NCI-H146 (cell line): Measurements from ENCODE around the gene SLC27A1.

Experiments
- DNase-seq: peaks from one replicate; lab custom pipeline; 2025; lab: John Stamatoyannopoulos, UW

Gene SLC27A1

GRCh38 chr19:17470068-17470841 is at the start of gene SLC27A1:
TSS of gene SLC27A1 (plus strand) at chr19:17470524. CDS start at chr19:17470541, 17 bp downstream.
- DNase-seq = peak; percentile 99

GRCh38 chr19:17421942-17422341 is 48.4 kb upstream of the SLC27A1 start:
- DNase-seq = no peak

GRCh38 chr19:17423429-17424208 is 46.7 kb upstream of the SLC27A1 start:
- DNase-seq = no peak

- DNase-seq = no peak
Measured at GRCh38 chr19:17424743-17425365, 45.5 kb upstream of the SLC27A1 start.

- no peak for DNase-seq
Measured at GRCh38 chr19:17429641-17430113, 40.6 kb upstream of the SLC27A1 start.

- no peak for DNase-seq
Measured at GRCh38 chr19:17431417-17431816, 38.9 kb upstream of the SLC27A1 start.

- DNase-seq = no peak
Measured at GRCh38 chr19:17435218-17435617, 35.1 kb upstream of the SLC27A1 start.

GRCh38 chr19:17436094-17436873 is 34.0 kb upstream of the SLC27A1 start:
- no peak for DNase-seq

- DNase-seq = no peak
Measured at GRCh38 chr19:17436874-17437267, 33.5 kb upstream of the SLC27A1 start.

GRCh38 chr19:17441241-17442021 is 28.9 kb upstream of the SLC27A1 start:
- DNase-seq = no peak

- DNase-seq = no peak
Measured at GRCh38 chr19:17445526-17446165, 24.7 kb upstream of the SLC27A1 start.

- DNase-seq = no peak
Measured at GRCh38 chr19:17447704-17448130, 22.6 kb upstream of the SLC27A1 start.

GRCh38 chr19:17448131-17448967 is 22.0 kb upstream of the SLC27A1 start, which contains the start of gene TMEM221:
TSS of gene TMEM221 (minus strand) at chr19:17448668. CDS start at chr19:17448462, 206 bp downstream.
- DNase-seq = peak; percentile 44

- DNase-seq = no peak
Measured at GRCh38 chr19:17450264-17451075, 19.9 kb upstream of the SLC27A1 start.

GRCh38 chr19:17451820-17452219 is 18.5 kb upstream of the SLC27A1 start:
- no peak for DNase-seq

- peak; percentile 27 for DNase-seq
Measured at GRCh38 chr19:17454576-17455071, 15.7 kb upstream of the SLC27A1 start.

GRCh38 chr19:17455308-17456123 is 14.8 kb upstream of the SLC27A1 start:
- peak; percentile 34 for DNase-seq
